Inferior parietal cortex (tissue), 1 donor: ENCODE measurements around the gene SCGB1C2.

Source experiments
- DNase-seq: peaks from one replicate; pipeline ENCODE4 v3.0.0-alpha.2; 2016; ENCODE audit errors: extremely low spot score

Gene SCGB1C2

DNA sequence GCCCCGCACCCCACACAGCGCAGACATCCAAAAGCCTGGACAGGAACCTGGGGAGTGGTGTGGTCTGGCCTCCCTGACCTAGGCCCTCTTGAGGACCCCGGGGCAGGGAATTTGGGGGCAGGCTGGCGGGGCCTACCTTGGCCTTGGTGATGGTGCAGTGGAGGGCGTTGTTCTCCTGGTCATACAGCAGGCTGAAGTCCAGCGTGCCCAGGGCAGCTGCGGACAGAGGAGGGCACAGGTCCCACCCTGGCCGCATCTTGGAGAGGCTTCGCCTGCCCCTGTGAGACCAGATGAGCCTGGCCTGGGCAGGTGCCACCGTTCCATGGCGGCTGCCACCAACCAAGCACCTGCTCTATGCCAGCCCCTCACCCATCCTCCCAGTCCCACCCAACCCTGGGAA lies 35.0 kb downstream of the SCGB1C2 start:
- no peak for DNase-seq

DNA sequence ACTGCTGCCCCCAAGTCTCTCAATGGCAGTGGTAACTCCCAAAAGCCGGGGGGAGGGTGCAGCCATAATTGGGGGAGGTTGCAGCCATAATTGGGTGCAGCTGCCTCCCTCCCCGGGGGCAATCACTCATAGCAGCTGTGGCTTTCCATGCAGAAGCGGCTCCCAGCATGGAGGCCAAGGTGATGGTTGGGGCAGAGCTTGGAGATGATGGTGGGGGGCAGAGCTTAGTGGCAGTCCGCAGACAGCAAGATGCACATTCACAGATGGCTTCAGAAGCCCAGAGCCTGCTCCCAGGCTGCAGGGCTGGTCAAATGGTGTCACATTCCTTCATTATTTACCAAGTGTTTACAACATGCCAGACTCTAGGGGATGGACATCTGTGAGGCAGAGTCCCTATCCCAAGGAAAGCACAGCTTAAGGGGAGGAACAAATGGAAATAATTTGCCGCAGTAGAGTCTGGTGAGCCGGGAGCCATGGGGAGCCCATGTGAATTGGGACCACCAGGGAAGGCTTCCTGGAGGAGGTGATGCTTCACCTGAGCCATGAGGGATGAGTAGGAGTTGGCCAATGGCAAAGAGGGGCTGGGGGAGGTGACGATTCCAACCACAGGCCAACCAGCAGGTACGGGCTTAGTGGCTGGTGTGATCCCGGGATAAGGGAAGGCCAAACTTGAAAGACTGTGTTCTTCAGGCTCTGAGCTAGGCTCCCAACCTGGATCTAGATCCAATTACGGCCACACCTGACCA lies 36.0 kb downstream of the SCGB1C2 start:
- no peak for DNase-seq

DNA sequence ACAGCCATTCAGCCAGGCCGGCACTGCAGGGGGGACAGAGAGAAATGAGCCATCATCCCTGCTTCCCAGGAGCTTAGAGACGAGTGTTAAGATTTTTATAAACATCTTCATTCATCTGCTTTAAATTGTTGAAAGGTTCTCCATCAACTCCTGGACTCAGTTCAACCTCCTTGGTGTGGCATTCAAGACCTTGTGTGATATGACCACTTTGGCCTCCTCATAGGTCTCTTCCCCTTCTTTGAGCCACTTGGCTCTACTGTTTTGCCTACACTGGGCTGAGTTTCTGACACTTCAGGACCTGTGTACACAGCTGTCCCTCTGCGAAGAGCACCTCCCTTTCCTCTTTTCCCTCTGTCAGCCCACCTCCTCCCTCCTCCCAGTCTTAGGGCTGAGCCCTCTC lies 39.8 kb downstream of the SCGB1C2 start:
- no peak for DNase-seq

DNA sequence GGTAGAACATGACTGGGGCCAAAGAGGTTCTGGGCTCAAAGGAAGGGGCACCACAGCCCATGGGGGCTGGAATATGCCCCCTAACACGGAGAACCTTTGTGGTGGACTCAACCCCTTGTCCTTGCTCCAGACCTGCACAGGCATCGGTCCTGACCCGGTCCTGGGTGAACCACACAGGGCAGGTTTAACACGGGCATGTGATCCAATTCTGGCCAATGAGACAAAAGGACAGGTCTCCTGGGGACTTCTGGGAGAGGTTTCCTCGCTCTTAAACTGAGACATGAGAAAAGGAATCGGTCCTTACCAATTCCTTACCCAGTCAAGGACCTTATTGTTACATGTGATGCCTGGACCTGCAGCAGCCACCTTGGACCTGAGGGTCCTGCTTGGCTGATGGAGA lies 40.4 kb downstream of the SCGB1C2 start:
- no peak for DNase-seq

DNA sequence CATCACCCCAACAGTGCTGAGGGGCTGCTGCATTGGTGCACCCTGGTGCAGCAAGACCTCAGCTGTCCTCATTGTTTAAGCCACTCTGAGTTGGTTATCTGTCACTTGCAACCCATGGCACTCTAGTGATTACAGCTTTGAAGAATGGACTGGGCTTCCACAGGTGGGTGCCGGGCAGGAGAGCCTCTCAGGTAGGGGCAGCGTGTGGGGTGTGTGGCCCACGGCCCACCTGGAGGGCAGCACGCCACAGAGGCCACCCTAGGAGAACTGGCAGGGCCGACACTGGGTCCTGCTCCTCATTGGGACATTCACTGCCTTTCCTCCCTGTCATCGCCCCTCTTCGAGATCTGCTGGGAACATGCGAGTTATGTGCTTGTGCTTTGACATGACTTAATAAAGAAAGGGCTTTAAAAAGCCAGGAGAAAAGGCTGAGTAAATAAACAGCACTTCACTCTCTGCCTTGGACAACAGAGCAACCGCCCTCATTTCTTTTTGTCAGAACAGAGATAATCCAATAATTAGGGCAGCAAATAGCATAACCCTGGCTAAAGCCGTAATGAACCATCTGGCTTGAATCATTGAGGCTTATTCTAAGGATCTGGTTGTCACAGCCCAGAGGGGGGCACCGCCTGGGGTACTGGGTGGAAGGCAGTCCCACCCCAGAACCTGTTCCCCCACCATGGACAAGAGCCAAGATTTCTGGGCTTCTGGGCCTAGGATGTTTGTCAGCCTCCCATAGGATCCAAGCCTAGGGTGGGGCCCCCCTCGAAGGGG lies 41.1 kb downstream of the SCGB1C2 start:
- no peak for DNase-seq

DNA sequence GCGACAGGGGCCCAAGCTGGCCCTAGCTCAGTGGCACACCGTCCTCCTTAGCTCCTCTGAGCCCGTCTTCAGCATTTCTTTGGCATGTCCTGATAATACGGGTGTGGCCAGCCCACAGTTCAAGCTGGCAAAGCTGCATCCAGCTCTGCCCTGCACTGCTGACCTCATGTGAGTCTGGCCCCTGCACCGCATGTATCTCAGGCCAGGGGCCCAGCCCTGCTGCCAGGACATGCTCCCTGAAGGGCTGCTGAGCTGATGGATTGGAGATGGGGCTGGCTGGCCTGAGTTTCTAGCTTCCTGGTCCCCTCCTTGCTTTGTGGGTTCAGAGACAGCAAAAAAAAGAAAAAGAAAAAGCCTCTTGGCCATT lies 41.7 kb downstream of the SCGB1C2 start:
- DNase-seq = no peak

DNA sequence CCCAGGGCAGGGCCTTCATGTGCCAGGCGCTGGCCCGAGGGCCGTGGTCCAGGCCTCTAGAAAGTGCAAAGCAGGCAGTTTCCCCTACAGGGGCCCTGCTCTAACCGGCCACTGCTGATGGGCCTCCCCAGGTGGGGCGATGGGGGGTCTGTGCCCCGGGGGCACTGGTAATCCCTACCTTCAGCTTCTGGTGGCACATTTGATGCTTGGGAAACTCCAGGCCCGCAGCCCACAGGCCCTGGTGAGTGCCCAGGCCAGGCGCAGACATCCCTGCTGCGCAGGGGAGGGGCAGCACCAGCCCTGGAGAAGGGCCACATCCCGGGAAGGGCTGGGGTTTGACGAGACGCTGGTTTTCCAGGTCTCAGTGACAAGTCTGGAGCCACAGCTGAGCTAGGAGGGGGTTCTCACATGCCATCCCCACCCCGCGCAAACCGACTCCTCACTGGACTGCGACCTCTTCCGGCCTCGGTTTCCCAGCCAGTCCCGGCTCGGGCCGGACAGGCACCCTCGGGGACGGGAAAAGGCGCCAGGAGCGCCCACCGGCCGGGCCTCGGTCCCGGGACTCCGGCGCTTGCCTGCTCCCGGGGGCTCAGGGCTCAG lies 42.5 kb downstream of the SCGB1C2 start:
- no peak for DNase-seq

DNA sequence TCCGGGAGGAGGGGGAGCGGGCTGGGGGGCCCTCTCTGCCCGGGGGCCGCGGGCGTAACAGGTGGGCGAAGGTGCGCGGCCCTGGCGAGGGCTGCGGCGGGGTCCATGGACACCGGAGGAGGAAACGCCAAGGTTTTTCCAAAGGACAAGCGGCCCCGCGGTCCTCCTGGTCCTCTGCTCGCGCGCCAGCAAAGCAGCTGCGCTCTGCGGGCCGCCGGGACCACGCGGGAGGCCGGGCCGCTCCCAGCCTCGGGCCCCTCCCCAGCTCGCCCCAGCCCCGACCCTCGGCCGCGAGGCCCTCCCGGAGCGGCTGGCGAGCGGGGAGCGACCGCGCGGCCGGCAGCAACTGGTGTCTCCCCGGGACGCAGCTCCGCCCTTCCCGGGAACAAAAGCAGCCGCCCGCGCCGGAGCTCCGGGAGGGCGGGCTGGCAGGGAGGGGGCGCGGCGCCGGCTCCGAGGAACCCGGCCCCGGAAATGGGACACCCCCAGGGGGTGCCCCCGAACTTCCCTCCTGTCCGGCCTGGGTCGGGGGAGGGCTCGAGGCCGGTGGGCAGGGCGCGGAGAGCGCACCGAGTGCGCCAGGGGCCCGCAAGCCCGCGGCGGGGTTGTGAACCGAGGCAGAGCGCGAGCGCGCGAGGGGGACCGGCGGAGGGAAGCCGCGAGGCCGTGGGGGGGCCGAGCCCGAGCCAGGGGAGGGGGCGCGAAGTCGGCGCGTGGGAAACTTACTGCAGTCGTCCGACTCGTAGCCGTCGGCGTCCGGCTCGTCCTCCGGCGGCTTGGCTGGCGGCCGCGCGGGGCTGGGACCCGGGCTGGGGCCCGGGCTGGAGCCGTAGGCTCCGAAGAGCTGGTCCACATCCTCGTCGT lies 43.2 kb downstream of the SCGB1C2 start:
- DNase-seq = no peak

DNA sequence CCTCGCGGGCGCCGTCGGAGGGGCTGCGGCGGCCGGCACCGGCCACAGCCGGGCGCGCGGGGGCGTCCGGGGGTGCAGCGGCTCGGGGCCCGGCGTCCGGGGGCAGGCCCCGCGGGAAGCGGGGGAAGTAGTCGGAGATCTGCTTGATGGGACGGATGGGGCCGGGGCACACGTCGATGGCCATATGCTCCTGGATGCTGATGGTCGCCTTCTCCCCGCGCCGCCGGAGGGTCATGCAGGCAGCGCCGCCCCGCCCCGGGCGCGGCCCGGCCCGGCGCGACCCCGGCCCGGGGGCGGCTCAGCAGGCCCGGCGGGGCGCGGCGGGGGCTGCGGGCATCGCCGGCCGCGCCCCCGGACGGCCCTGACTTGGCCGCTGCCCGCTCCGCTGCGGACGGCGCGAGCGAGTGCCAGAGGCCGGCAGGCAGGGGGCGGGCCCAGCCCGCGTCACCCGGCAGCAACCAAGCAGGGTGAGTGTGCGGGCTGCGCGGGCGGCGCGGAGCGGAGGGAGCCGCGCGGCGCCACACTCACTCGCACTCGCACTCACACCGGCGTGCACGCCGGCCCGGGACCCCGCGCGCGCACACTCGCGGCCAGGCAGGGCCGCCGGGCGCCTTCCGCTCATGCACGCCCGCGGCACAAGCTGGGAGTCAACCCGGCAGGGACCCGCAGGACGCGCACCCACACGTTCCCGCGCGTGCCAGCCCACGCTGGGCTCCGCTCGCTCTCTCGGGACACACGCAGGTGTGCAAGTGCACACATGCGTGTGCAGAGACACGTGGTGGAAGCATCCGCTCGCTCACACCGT lies 44.1 kb downstream of the SCGB1C2 start, which contains the start of gene DOC2B:
Gene DOC2B, minus strand, starts transcription at position 406 of the 805 bp plus-strand sequence. Its CDS starts 171 bp downstream, at position 235.
- DNase-seq = no peak

DNA sequence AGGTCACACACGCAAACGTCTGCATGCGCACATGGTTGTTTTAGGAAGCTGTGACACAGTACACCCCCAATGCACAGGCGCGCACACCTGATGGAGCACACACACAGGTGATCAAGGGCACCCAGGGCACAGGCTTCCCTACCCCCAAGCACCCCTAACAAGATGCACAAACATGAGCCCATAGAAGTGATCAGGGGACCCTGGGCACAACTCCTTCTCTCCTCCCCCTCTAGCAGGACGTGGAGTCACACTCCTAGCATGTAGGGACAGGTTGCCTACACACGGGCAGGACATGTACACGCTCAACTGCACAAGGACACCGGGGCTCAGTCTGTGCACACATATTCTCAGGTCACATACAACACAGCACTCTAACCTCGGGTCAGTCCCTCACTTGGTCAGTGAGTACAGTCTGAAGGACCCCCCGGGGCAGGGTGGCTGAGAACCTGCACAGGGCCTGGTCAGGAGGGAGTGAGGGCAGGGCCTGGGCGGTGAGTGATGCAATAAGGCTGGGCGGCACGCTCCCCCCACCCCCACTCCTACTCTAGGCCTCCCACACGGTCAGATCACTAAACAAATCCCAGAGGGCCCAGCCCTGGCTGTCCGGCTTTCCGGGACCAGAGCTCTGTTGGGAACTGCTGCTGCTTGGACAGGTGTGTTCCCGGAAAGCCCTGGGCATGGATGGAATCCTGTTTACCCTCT lies 44.8 kb downstream of the SCGB1C2 start:
- DNase-seq = no peak

DNA sequence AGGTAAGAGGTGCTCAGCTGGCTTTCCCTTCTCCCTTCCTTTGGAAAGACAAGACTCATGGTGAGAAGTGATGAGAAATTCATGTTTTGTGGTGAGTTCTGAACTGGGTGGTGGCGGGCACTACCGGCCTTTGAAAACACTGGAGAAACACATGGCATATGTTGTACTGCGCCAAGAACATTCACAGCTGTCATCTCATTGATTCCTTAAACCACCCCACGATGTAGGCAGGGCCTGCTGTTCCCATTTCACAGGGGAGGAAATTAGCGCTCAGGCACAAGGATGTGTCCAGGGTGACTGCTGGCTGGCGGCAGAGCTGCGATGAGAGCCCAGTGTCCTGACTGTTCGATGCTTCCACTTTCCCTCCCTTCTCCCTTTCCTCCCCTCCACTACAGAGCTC lies 45.7 kb downstream of the SCGB1C2 start:
- peak; percentile 39 for DNase-seq

DNA sequence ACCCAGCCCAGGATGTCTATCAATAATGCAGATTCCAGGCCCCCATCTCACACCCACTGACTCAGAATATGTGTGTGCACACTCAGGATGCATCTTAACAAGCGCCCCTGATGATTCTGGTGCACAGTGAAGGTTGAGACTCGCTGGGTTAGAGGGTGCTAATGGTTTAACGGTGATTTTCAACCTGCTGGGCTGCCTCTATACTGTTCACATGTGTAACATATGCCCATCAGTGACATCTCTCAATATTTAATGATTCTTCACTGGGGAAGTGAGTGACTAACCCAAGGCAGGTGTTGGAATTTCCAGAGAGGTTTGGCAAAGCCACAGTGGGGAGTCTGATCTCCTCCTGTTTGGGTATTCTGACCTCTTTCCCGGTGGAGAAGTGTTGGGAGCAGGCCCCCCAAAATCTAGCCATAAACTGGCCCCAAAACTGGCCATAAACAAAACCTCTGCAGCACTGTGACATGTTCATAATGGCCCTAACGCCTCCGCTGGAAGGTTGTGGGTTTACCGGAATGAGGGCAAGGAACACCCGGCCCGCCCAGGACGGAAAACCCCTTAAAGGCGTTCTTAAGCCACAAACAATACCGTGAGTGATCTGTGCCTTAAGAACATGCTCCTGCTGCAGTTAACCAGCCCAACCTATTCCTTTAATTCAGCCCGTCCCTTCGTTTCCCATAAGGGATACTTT lies 48.2 kb downstream of the SCGB1C2 start:
- no peak for DNase-seq

DNA sequence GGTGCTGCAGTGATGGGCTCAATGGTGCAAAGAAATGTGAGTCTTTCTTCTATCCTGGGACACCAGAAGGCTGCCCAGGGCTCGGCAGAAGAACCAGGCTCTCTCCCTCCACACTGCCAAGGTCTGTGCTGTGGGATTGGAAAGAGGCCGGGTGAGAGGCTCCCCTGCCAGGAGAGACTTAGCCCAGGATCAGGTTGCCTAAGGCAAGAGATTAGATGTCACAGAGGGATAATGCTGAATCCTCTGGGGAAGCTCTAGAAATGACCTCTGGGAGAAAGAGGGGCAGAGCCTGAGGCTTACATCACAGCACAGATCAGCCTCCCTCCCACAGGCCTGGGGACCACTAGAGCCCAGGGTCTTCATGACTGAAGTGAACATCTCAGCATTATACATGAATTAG lies 49.8 kb downstream of the SCGB1C2 start:
- no peak for DNase-seq
